GM18907 (cell line): ENCODE measurements around the gene LRRC4B.

Experiments
- ATAC-seq: cut with Tn5 transposase; IDR thresholded peaks from one replicate; pipeline ENCODE4 v1.9.1; 2021; ENCODE audit warnings: mild to moderate bottlenecking, moderate library complexity; ENCODE audit not compliant: unreplicated experiment

Gene LRRC4B

DNA sequence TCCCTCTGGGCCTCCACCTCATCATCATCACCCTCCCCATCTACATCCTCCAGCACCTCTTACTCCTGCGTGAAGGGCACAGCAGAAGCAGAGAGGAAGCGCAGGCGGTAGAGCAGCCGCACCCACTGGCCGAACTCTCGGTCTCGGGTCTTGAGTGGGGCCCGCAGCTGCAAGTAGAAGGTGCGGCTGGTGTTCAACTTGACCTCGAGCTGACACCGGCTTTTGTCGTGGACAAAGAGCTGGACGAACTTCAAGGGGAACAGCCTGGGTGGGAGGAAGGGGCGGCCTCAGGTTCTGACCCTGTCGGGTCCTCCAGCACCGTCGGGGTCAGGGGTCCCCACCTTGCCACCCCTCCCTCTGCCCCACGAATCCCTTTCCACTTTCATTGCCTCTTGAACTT is 100.7 kb downstream of the LRRC4B start:
- no peak for ATAC-seq
